ENCODE results near the gene EFCAB9. TPM values are rescaled to one million over a fixed set of nuclear protein-coding genes. Genes with fewer than 3 reads are reported as not detected.

The EFCAB9 gene
- total and polyA plus RNA-seq, 2 of the 13 experiments (the other 11 are each of a cell fraction or from before 2014, with no cell fraction given), result not detected

GRCh38 chr5:172188033-172188892 is 5.7 kb upstream of the EFCAB9 start, which contains the start of gene STK10 (continued):
- TF ChIP-seq ZHX1 (CRISPR knock-in tag; IDR thresholded peaks at IDR 0.05; ENCODE audit: low read depth) (peak; percentile 42; the same call in 1 of the 2 replicates), MTF2 (CRISPR knock-in tag; IDR thresholded peaks at IDR 0.05; ENCODE audit: borderline replicate concordance) (peak; percentile 62; the same call in 1 of the 2 replicates), ZMYM3 (CRISPR knock-in tag; IDR thresholded peaks at IDR 0.05) (peak; percentile 86), FUBP1 (CRISPR knock-in tag; IDR thresholded peaks at IDR 0.05; ENCODE audit: borderline replicate concordance) (no peak), HNRNPUL1 (IDR thresholded peaks at IDR 0.05; ENCODE audit: low read depth, low read length) (peak; percentile 37; the same call in 1 of the 2 replicates), SALL2 (CRISPR knock-in tag; IDR thresholded peaks at IDR 0.05) (peak; percentile 56; the same call in 1 of the 2 replicates), THAP11 (CRISPR knock-in tag; IDR thresholded peaks at IDR 0.05) (peak; percentile 97), ZNF33B (CRISPR knock-in tag; IDR thresholded peaks at IDR 0.05) (0 out of 2 replicates have a peak, but pooled peaks have one; percentile 40), ZNF382 (CRISPR knock-in tag; IDR thresholded peaks at IDR 0.05; ENCODE audit: borderline replicate concordance) (no peak), ZNF343 (CRISPR knock-in tag; IDR thresholded peaks at IDR 0.05) (no peak), ZNF451 (CRISPR knock-in tag; IDR thresholded peaks at IDR 0.05) (0 out of 2 replicates have a peak, but pooled peaks have one; percentile 42), ZNF263 (CRISPR knock-in tag; IDR thresholded peaks at IDR 0.05) (peak; percentile 66), ISX (CRISPR knock-in tag; conservative IDR thresholded peaks at IDR 0.05) (peak; percentile 28; the same call in 1 of the 2 replicates), HNF1B (CRISPR knock-in tag; IDR thresholded peaks at IDR 0.05) (peak; percentile 89), KLF15 (CRISPR knock-in tag; IDR thresholded peaks at IDR 0.05; ENCODE audit: borderline replicate concordance) (0 out of 2 replicates have a peak, but pooled peaks have one; percentile 37), AGO2 (optimal IDR thresholded peaks at IDR 0.05; ENCODE audit: low read depth, low read length) (peak; percentile 3), ZNF619 (CRISPR knock-in tag; IDR thresholded peaks at IDR 0.05) (peak; percentile 90; the same call in 1 of the 2 replicates), RXRA (CRISPR knock-in tag; IDR thresholded peaks at IDR 0.05) (peak; percentile 70)
- TF ChIP-seq, protein P1, sequence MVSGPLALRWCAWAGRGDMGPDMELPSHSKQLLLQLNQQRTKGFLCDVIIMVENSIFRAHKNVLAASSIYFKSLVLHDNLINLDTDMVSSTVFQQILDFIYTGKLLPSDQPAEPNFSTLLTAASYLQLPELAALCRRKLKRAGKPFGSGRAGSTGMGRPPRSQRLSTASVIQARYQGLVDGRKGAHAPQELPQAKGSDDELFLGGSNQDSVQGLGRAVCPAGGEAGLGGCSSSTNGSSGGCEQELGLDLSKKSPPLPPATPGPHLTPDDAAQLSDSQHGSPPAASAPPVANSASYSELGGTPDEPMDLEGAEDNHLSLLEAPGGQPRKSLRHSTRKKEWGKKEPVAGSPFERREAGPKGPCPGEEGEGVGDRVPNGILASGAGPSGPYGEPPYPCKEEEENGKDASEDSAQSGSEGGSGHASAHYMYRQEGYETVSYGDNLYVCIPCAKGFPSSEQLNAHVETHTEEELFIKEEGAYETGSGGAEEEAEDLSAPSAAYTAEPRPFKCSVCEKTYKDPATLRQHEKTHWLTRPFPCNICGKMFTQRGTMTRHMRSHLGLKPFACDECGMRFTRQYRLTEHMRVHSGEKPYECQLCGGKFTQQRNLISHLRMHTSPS (CRISPR knock-in tag; IDR thresholded peaks at IDR 0.05; ENCODE audit: low read depth), result peak; percentile 76
